Umbilical cord (tissue), 2 donors: ENCODE data around the gene VWDE. TPM values are rescaled to one million over a fixed set of nuclear protein-coding genes. Genes with fewer than 3 reads are reported as not detected.
"Not testable (repeated sequence)": the region's sequence is repeated elsewhere in the genome, so short reads cannot be mapped to it uniquely, and the experiment has no call there.

Source experiments
- DNase-seq: peaks from one replicate; pipeline ENCODE4 v3.0.0-alpha.2; 2015; ENCODE audit warnings: low spot score
- total RNA-seq: library from RNA; depleted of rRNA; stranded (reverse); fragments of >200 nt; gene quantifications from one replicate; pipeline ENCODE4 v1.2.3, GENCODE V29; 2014; ENCODE audit warnings: low replicate concordance; ENCODE audit not compliant: insufficient read depth

Gene VWDE
- total RNA-seq, 1 donor from 2014 or later = 13.0 TPM

DNA sequence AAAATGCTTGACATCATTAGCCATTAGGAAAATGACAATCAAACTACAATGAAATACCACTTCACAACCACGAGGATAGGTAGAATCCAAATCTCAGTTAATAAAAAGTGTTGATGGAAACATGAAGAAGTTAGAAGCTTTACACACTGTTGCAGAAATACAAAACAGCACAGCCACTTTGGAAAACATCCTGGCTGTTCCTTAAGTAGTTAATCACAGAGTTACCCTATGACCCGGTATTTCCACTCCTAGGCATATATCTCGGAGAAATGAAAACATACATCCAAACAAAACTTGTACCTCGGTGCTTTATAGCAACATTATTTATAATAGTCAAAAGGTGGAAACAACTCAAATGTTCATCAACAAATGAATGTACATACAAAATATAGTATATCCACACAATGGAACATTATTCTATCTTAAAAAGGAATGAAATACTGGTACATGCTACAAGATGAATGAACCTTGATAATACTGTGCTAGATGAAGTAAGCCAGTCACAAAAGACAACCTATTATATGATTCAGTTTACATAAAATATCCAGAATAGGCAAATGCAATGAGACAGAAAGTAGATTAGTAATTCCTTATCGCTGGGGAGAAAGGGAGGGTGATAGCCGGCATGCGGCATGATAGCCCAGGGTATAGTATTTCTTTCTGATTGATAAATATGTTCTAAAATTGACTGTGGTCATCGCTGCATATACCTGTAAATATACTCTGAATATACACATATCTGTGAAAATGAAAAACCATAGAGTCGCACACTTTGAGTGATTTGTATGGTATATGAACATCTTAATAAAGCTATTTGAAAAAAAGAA is 1.9 kb downstream of the VWDE start:
- no peak for DNase-seq

DNA sequence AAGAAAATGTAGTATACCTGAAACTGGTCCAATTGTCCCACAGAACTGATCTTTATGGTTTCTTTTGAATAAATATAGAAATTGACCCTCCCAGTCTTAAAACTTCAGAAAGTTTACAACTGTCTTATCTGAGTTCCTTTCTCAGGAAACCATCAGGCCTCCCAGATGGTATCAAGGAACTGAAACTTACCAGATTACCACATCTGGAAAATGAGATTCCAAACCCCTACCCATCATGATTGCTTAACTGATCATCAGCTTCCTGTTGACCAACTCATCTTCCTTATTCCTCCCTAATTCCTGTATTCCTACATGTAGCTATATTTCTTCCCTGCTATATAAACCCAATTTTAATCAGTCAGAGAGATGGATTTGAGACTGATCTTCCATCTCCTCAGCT is 5.5 kb downstream of the VWDE start:
- no peak for DNase-seq

DNA sequence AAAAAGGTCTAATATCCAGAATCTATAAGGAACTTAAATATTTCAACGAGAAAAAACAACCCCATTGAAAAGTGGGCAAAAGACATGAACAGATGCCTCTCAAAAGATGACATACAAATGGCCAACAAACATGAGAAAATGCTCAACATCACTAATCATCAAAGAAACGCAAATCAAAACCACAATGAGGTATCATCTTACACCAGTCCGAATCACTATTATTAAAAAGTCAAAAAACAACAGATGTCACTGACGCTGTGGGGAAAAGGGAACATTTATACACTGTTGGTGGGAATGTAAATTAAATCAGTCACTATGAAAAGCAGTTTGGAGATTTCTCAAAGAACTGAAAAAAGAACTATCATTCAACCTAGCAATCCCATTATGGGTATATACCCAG is 6.0 kb downstream of the VWDE start:
- DNase-seq = no peak

DNA sequence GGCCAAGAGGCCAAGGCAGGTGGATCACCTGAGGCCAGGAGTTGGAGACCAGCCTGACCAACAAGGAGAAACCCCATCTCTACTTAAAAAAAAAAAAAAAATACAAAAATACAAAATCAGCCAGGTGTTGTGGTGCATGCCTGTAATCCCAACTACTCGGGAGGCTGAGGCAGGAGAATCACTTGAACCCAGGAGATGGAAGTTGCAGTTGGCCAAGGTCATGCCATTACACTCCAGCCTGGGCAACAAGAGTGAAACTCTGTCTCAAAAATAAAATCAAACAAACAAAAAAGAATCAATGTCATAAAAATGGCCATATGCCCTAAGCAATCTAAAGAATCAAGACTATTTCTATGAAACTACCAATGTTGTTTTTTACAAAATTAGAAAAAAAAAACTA is 7.0 kb downstream of the VWDE start:
- DNase-seq = not testable (repeated sequence)

DNA sequence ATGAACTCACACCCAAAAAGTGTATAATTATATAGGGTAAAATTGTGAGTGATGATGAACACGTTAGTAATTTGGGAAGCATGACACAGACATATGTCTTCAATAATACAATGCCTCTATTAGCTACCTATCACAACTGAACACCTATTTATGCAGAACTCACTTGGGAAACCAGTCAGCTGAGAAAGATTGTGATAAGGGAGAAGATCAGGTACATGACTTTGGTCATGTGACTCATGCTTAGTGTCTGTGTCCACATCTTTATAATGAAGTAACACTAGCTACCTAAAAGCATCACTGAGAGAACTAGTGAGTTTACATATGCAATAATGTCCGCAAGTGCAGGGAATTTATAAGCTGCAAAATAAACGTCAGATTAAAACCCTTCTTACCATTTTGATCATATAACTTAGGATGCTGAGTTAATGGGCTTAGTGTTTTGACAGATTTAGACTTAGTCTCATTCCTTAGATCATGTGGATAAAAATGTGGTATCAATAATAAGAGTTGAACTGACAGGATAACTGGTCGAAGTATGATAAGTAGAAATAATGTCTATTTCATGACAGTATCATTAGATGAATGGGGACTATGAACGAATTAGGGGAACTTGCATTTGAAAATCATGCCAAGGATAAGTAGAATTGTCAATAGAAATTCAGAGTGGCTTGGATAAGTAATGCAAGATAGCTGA is 11.6 kb downstream of the VWDE start:
- DNase-seq = no peak

DNA sequence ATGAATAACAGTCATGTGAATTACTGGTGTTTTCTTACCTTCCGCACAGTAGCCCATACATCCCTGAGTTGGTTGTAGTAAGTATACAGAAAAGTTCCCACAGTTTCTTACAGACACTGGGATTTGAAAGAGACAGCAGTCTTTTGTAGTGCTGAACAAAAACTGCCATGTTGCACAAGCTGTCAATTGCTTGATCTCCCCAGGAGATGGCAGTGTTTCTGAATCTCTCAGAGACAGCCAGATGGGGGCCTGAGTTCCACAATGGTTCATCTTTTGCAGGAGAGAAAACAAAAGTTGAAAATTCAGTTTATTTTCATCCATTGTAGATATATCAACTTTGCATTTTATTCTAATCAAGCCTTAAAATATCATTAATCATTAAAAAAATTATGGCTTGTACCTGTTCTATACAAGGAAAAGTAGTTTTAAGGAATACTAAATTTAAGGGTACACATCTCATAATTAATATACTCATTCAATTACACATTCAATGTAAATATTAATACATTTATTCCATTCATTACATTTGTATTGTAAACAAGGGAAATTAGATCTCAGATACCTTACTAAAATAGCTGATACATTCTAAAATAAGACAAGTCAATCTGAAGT is 14.5 kb downstream of the VWDE start:
- peak; percentile 47 for DNase-seq

DNA sequence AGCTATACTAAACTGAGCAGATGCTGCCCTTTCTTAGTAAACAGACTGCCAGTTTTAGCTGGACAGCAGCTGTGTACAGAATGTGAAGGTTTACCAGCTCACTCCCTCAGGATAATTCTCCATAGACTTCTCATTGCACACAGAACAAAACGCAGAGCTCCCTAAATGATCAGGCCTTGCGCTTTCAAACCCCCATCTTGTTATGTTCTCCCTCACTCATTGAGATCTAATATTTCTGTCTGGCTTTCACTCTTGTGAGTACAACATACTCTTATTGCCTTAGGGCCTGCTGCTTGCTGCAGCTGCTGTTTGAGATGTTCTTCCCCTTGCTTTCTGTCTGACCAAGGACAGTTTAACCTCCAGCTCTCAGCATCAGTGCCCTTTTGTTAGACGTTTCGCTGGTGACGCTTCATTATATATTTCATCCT is 17.3 kb downstream of the VWDE start:
- peak; percentile 21 for DNase-seq

DNA sequence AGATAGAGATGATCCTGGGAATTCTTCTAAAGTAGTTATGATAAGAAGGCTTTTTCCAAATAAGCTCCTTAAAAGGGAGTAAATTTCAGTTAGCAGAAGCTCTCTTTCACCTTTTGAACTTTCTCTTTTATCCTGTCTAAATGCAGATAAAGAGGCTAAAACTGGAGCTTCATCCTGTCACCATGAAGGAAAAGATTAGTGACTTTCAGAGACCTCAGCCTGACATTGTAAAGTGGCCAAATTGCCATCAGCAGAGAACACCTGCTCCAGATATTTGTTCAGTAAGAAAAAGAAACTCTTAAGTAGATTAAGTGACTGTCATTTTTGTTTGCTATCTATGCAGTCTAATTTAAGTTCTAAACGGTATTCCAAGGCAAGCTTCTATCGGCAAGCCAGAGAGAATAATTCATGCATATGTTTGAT is 18.3 kb downstream of the VWDE start:
- DNase-seq = peak; percentile 67

DNA sequence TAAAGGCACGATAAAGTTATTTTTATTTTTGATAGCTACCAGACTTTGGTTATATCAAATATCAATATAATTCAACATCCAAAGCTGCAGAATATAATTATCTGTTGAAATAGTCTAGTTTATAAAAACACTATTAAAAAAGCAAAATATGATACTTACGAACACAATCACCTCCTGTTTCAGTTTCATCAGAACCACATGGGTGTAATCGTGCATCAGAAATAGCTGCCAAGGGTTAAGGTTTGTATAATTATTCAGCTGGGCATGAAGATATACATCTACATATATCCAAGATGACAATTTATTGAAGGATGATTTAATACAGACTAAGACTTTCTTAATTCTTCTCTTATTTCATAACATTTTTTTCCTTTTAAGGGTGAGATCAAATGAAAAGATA is 20.3 kb downstream of the VWDE start:
- no peak for DNase-seq

DNA sequence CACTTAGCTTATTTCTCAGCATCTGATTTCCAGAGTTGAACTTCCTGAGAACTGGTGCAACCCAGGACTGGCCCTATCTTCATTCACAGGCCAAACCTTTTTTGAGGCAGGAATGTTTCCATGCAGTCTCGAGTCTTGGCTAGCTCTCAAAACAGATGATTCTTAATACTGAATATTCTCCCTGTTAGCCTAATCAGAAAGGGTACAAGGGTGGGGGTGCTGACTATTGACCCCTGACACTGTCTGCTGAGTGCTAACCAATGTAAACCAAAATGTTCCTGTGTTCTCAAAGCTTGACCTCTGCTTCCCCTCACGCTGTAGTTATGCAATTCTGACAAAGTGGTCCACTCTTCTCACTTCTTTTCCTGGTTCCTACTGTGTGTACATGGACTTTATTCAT is 25.3 kb downstream of the VWDE start:
- DNase-seq = no peak

DNA sequence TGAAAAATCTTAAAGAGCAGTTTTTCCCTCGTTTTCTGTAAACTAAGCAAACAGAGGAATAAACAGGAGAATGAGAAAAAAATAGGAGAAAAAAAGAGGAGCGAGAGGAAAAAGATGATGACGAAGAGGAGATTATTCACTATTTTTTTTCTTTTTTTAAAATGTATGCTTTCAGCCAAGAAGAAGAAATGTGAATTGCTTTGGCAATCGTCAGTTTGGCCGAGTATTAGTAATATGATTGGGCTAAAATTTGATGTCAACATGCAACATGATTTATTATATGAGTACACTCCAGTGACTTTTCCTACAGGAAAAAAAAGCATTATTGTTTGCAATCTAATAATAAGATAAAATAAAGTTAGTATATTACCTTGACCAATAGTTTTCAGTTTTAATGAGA is 26.3 kb downstream of the VWDE start:
- DNase-seq = no peak

DNA sequence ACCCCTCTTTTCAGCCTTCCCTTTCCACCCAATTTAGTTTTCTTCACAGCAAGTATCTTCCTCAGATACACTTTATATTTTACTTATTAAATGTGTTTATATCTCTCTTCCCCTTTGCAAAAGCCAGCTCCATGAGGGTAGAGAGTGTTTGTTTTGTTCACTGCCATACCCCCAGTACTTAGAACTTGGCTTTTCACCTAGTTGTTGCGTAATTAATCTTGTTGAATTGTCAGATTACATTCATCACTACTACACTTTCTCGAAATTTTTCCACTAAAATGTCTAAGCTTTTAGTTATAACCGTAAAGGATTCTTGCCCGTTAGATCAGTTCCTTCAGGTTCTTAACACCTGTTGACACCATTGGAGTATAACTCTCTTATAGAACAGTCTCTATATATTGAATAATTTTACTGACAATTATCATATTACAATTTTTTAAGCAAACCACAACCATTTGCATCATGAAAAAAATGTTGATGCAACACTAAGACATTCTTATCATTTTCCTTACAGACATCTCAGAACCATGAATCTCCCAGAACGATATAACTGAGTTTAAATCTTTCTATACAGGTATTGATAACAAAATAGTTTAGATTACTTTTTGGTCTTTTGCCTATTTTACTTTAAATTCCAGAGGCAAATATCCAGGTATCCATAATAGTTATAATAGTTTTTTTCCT is 29.9 kb downstream of the VWDE start:
- no peak for DNase-seq

DNA sequence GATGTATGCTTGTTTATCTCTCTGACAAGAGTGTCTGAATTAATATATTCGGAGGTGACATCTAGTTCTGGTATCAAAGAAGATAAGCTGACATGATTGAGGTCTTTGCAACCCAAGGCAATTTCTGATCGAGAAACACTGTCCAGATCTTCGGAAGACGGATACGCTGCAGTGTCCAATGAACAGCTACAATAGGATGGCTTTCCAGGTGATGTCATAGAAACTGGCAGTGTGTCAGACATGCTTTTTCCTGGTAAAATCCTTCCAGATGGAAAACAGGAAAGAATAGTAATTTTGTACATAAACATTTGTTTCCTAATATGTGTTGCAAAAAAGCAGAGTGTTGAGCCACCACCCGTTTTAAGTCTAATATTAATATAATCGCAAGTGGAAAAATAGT is 33.4 kb downstream of the VWDE start:
- no peak for DNase-seq

DNA sequence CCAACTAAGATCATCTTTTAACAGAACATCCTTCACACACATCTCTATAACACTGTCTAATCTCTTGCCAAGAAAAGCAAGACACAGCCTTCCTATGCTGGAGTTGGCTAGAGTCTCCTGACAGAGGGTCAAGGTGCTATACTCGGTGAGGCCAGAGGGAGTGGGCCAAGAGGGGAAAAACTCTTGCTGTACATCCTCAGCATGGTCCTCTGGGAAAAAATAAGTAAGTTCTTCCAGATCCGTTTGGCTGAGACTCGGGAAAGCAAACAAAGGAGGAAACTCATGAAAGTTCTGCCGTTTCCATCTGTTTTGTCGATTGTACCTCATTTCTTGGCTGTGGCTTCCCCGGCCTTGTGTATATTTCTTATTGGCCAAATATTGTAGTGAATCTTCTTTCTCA is 33.9 kb downstream of the VWDE start:
- no peak for DNase-seq

DNA sequence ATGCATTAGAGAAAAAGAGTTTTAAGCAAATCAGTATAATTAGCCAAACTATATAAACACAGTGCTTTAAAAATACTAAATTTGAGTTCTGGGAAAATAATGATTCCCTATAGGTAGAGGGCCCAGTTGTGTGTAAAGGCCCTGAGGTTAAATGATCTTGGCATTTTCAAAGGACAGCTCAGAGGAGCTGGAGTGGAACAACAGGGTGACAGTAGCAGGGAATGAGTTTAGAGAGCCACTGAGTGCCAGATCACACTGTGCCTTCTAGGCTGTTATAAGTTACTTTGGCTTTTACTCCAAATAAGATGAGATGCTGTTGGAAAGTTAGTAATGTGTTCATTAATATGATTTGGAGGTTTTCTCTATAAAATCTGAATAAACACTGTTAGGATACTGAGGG is 34.6 kb downstream of the VWDE start:
- no peak for DNase-seq

DNA sequence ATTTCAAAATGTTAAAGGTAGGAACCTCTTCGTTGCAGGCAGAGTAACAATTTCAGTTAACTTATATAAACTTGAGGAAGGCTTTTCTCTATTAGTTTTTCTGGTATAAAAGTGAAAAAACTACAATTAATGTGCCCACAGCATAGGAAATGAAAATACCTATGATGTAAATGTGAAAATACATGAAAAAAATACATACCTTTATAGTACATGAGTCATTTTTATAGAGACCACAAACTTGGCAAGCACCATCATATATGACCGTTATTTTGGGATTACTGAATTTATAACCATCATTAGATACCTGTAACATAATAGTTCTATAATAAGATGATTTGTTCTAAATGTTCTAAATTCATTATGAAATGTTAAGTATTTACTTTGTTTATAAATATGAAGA is 42.7 kb downstream of the VWDE start:
- no peak for DNase-seq

DNA sequence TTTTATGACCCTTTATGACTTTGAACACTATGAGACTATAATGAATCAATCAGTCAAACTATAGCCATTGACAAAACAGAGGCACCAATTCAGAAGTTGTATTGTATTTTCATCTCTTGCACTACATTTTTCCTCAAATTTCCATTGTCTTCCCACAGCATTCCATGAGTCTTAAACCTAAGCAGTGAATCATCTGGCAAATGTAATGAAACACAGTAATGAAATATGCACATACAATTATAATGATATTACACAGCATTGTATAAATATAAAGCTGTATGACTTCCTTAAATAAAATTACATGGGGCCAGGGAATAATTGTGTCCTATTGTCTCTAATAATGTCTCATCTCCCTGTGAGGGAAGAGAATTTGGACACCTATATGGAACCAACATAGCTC is 45.0 kb downstream of the VWDE start:
- DNase-seq = no peak

DNA sequence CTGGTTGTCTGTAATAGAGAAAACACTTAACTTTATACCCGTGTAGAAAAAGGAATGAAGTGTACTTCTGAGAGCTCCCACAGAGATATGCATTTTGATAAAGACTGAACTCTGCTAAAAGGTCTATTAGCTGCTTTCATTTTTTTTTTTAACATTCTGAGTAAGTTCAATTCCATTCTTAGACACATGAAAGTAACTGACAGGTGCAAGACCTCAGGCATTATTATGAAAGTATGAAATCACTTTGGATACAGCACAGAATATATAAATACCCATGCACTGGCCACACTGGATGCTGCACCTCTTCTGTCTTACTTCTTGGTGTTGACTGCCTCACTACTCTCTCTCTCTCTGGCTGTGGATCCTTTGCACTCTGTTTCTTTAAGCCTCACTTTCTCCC is 46.2 kb downstream of the VWDE start:
- DNase-seq = no peak

DNA sequence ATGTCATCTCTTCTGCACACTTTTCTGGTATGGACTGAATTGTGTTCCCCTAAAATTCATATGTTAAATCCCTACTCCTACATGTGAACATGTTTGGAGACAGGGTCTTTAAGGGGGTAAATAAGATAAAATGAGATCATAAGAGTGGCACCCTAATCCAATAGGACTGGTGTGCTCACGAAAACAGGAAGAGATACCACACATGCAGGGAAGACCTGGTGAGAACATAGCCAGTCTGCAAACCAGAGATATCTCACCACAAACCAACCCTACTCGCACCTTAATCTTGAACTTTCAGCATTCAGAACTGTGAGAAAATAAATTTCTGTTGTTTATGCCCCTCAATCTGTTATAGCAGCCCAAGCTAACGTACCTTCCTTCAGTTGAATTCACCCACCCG is 51.8 kb downstream of the VWDE start:
- DNase-seq = no peak

DNA sequence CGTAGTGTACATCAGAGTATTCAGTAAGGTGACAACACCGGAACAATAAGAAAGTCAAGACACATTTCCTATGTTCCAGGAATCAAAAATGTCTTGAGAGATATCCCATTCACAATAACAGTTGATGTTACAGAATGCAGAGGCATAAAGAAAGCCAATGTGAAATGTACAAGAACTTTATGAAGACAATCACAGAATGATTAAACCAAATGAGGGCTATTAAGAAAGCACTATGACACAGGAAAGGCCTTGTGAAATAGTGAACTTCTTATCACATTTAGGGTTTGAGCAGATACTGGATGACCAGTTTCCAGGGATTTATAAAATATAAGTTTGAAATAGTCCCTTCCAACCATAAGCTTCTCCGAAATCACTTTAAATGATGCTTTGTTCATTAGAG is 52.7 kb downstream of the VWDE start:
- DNase-seq = no peak

DNA sequence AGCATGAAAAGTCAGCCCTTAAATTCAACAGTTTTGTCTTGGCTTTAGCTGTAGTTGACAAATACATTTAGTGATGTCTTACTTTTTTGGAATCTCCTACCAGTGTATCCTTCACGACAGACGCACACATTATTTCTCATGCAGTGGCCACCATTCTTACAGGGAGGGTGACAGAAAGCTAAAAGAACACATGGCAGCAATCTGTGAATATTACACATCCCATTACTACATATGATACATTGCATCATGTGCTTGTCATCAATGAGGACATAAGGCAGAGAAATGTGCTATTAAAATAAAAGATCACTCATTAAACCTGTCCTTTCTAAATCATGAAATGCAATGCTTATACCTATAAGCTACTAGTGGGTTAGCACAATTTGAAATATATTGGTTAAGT is 66.6 kb downstream of the VWDE start:
- DNase-seq = no peak
